Measurements from ENCODE around the gene IGFLR1. TPM values are rescaled to one million over a fixed set of nuclear protein-coding genes. Genes with fewer than 3 reads are reported as not detected.
A peak's percentile ranks its signal among the peaks of the same experiment; 100 is the strongest.

Gene IGFLR1
- total and polyA plus RNA-seq, 8 donors = 1.3 to 17.3 (median 7.3) TPM

DNA sequence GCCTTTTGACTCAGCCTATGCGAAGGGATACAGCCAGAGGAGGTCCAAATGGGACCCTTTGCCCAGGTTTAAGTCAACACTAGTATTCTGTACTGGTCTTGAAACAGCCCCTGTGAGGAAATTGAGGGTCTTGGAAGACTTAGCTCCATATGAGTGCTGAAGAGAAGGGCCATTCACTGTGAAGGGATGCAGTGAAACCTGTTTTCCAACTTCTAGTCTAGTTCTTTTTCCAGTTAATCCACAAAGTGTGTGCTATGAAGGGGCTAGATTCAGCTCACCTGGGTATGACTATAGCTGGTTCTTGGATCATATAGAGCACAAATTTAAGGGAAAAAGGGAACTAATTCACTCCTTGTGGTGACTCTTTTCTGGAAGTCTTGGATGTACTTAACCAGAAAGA is 33.9 kb downstream of the IGFLR1 start:
- Histone ChIP-seq H3K27ac (no peak overlapping the region), H3K9me3 (no peaks in the 10 kb centered on the region), H3K27me3 (no peaks in the 10 kb centered on the region), H3K4me1 (no peaks in the 10 kb centered on the region), H3K4me3 (no peak overlapping the region), H3K36me3 (no peaks in the 10 kb centered on the region)
- intact Hi-C loops (cut with DNase I) = no loop called here
- no peak for ATAC-seq
- no peak for TF ChIP-seq CTCF (IDR thresholded peaks at IDR 0.05)
- WGBS, 2 donors = 93 to 100% methylated on average over 1 of the region's 1 CpG
- no peak for DNase-seq
- FAIRE-seq = no peak

DNA sequence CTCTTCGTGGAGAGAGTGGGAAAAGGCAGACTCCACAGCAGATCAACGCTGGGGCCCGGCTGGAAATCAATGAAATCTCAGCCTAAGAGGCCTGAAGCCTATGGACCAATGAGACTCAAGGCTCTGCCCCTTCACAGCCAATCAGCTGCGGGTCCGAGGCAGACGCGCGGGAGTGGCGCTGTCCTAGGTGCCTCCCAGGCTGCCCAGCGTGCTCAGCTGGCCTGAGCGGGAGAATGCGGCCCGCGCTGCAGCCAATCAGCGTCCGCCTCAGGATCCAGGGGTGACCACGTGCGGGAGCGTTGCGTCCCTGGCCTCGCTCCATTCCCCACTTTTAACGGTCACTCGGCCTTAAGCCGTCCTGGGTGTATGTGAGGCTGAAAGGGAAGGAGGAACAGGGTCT is 38.0 kb downstream of the IGFLR1 start, which contains the start of gene ZBTB32:
TSS of gene ZBTB32 (plus strand) at position 341 of the 400 bp plus-strand sequence. CDS start 10,069 bp downstream, outside the sequence.
- Histone ChIP-seq H3K36me3 (no peaks in the 10 kb centered on the region), H3K27ac (peak within 1 kb of the TSS in 3 of 4 donors; percentile 77 to 87 (median 77)), H3K4me3 (no peak within 1 kb of the TSS), H3K4me1 (peaks cover 0 to 6% (median 3%) of the 10 kb centered on the region in 3 donors), H3K27me3 (no peaks in the 10 kb centered on the region), H3K9me3 (no peaks in the 10 kb centered on the region)
- ATAC-seq = no peak
- WGBS, 2 donors = 59 to 64% methylated on average over 24 of the region's 24 CpGs
- intact Hi-C loops (cut with DNase I) = no loop called here
- FAIRE-seq = no peak
- peak in 2 of 6 donors; percentile 38 to 69 for DNase-seq
- TF ChIP-seq CTCF (IDR thresholded peaks at IDR 0.05) = no peak

- intact Hi-C loops (cut with DNase I) = no loop called here
- Histone ChIP-seq H3K4me3 (peak overlapping the region in 2 of 4 donors; percentile 59 to 64), H3K4me1 (peaks cover 0 to 6% (median 3%) of the 10 kb centered on the region in 3 donors), H3K36me3 (no peaks in the 10 kb centered on the region), H3K27me3 (no peaks in the 10 kb centered on the region), H3K27ac (peak overlapping the region; percentile 74 to 87 (median 77)), H3K9me3 (no peaks in the 10 kb centered on the region)
- 25 to 27% methylated on average over 9 of the region's 9 CpGs for WGBS, 2 donors
- no peak for FAIRE-seq
- DNase-seq = peak in 5 of 6 donors; percentile 56 to 90 (median 68)
- ATAC-seq = peak; percentile 56 to 79 (median 69)
- no peak for TF ChIP-seq CTCF (IDR thresholded peaks at IDR 0.05)
These were observed 38.9 kb downstream of the IGFLR1 start for GRCh38 chr19:35703343-35703742.

- intact Hi-C loops (cut with DNase I) = no loop called here
- H3K4me3 ChIP-seq = peak overlapping the region; percentile 3 to 64 (median 50)
- peaks cover 0 to 6% (median 3%) of the 10 kb centered on the region in 3 donors for H3K4me1 ChIP-seq
- no peaks in the 10 kb centered on the region for H3K36me3 ChIP-seq
- peak overlapping the region; percentile 74 to 87 (median 77) for H3K27ac ChIP-seq
- no peaks in the 10 kb centered on the region for H3K27me3 ChIP-seq
- peak; percentile 96 to 99 (median 98) for ATAC-seq
- FAIRE-seq = peak; percentile 61
- WGBS, 2 donors = 0% methylated on average over 50 of the region's 50 CpGs
- DNase-seq = peak; percentile 90 to 98 (median 95)
- no peaks in the 10 kb centered on the region for H3K9me3 ChIP-seq
- no peak for TF ChIP-seq CTCF (IDR thresholded peaks at IDR 0.05)
These were observed 39.8 kb downstream of the IGFLR1 start for GRCh38 chr19:35702223-35703012.

DNA sequence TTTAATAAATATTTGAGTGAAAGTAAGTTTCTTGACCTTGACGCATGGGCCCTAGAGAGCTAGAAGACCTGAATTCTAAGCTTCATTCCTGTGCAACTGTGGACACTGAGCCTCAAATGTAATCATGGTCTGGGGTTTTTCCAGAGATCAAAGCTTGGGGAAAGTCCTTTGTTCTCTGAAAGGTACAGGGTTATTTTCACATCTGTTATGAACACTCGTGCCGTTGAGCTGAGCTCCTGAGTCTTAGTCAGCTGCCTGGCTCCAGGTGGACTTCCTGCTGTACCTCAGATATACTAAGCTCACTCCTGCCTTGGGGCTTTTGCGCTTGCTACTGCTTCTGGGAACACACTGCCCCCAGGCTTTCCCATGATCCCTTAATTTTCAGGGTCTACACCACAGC is 45.4 kb downstream of the IGFLR1 start:
- H3K4me3 ChIP-seq = no peak overlapping the region
- ATAC-seq = no peak
- TF ChIP-seq CTCF (IDR thresholded peaks at IDR 0.05) = no peak
- H3K36me3 ChIP-seq = no peaks in the 10 kb centered on the region
- WGBS, 2 donors = 52 to 56% methylated on average over 4 of the region's 4 CpGs
- no peaks in the 10 kb centered on the region for H3K9me3 ChIP-seq
- H3K27ac ChIP-seq = no peak overlapping the region
- intact Hi-C loops (cut with DNase I) = loop anchor here in 1 of 3 donors (10.0 kb wide), 1 partner anchor 238 kb away; the partner anchor contains the start of gene LRFN3
- H3K27me3 ChIP-seq = no peaks in the 10 kb centered on the region
- H3K4me1 ChIP-seq = no peaks in the 10 kb centered on the region
- FAIRE-seq = no peak
- DNase-seq = no peak

Measured in pancreas (tissue), 10 donors.